GM23338 (cell line): ENCODE results near the gene ICAM5.

Experiments used
- CREB1 ChIP-seq: fragments of 250-450 bp; sonication (Bioruptor Pico); IDR thresholded peaks from 2 replicates; pipeline ENCODE4 v1.5.0; 2020; ENCODE audit warnings: low read depth, mild to moderate bottlenecking, moderate library complexity
- CTCF ChIP-seq, 2 experiments: fragments of 200-600 bp in 1 of 2; sonication (generic) in 1 of 2; conservative IDR thresholded peaks; 2 replicates each; pipeline versions ENCODE4 v1.5.1 to v1.6.1; 2016 to 2017; ENCODE audit warnings: antibody characterized with exemption in 2 of 2, low read depth in 2 of 2, mild to moderate bottlenecking in 2 of 2, moderate library complexity in 1 of 2
- EZH2 ChIP-seq: fragments of 200-600 bp; sonication (generic); IDR thresholded peaks from one replicate; pipeline ENCODE4 v1.8.0; 2017; ENCODE audit warnings: antibody characterized with exemption, mild to moderate bottlenecking, low read depth; ENCODE audit not compliant: unreplicated experiment
- EZH2phosphoT487 ChIP-seq: fragments of 200-600 bp; sonication (generic); IDR thresholded peaks from one replicate; pipeline ENCODE4 v1.8.1; 2018; ENCODE audit warnings: antibody characterized with exemption; ENCODE audit not compliant: unreplicated experiment
- JUNB ChIP-seq: IDR thresholded peaks from one replicate; pipeline ENCODE4 v1.6.1; 2016; ENCODE audit warnings: antibody characterized with exemption; ENCODE audit not compliant: unreplicated experiment
- POLR2AphosphoS5 ChIP-seq: IDR thresholded peaks from 2 replicates; pipeline ENCODE4 v1.6.1; 2016; ENCODE audit warnings: antibody characterized with exemption, low read depth
- REST ChIP-seq: IDR thresholded peaks from one replicate; pipeline ENCODE4 v1.6.1; 2018; ENCODE audit warnings: antibody characterized with exemption; ENCODE audit not compliant: unreplicated experiment

- TF ChIP-seq CTCF (conservative IDR thresholded peaks at IDR 0.05; ENCODE audit: low read depth in 2 of 2) (no peak), REST (no peak), EZH2 (no peak), CREB1 (CRISPR knock-in tag) (no peak), JUNB (no peak), POLR2AphosphoS5 (no peak), EZH2phosphoT487 (no peak)
Observed at GRCh38 chr19:10317857-10318462, 28.2 kb downstream of the ICAM5 start.
